Brain microvascular endothelial cell (primary cell): ENCODE data around the gene CD81.

Source experiments
- DNase-seq: peaks from one replicate; pipeline ENCODE4 v3.0.0-alpha.2; 2020
- H3K27ac ChIP-seq: fragments of 250-450 bp; sonication (Bioruptor Pico); 2 replicates; pipeline ENCODE4 v1.5.1; 2020; ENCODE audit warnings: mild to moderate bottlenecking, moderate library complexity
- H3K27me3 ChIP-seq: fragments of 250-450 bp; sonication (Bioruptor Pico); replicated peaks from 2 replicates; pipeline ENCODE4 v1.5.1; 2020; ENCODE audit warnings: mild to moderate bottlenecking
- H3K36me3 ChIP-seq: fragments of 250-450 bp; sonication (Bioruptor Pico); replicated peaks from 2 replicates; pipeline ENCODE4 v1.5.1; 2020; ENCODE audit warnings: mild to moderate bottlenecking
- H3K4me3 ChIP-seq: 2 replicates; pipeline ENCODE4 v1.5.1; 2011; ENCODE audit warnings: low read depth, mild to moderate bottlenecking, control low read depth, low read length, moderate library complexity
- CTCF ChIP-seq: IDR thresholded peaks from 2 replicates; pipeline ENCODE4 v1.5.1; 2011; ENCODE audit warnings: low read depth, mild to moderate bottlenecking, moderate library complexity, low read length, control low read depth, inconsistent platforms; ENCODE audit errors: missing control alignments
- in situ Hi-C: cut with HindIII; loops from 2 replicates; pipeline ENCODE4 v1.10.0; 2017; ENCODE audit warnings: low sequenced_read_pairs, low pct_ligation_motif_present

Gene CD81

DNA sequence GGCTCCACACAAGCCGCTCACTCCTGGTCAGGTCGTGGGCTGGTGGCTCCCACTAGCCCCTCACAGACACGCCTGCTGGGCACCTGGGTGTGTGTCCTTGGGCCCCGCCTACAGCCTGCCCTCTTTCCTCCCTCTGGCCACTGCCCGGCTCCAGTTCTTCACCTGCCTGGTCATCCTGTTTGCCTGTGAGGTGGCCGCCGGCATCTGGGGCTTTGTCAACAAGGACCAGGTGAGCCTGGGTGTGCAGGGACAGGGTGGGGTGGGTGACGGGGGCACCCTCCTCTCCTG lies 17.7 kb downstream of the CD81 start:
- Histone ChIP-seq H3K36me3 (peaks cover 56% of the 10 kb centered on the region), H3K4me3 (no peak overlapping the region), H3K27ac (no peak overlapping the region), H3K27me3 (no peaks in the 10 kb centered on the region)
- TF ChIP-seq CTCF, result no peak
- no peak for DNase-seq
- in situ Hi-C loops, result no loop called here

- no peak for DNase-seq
- in situ Hi-C loops, result no loop called here
- Histone ChIP-seq H3K36me3 (peaks cover 51% of the 10 kb centered on the region), H3K27ac (no peak overlapping the region), H3K27me3 (no peaks in the 10 kb centered on the region), H3K4me3 (no peak overlapping the region)
- TF ChIP-seq CTCF, result no peak
Observed at GRCh38 chr11:2395211-2395730, 18.2 kb downstream of the CD81 start.

DNA sequence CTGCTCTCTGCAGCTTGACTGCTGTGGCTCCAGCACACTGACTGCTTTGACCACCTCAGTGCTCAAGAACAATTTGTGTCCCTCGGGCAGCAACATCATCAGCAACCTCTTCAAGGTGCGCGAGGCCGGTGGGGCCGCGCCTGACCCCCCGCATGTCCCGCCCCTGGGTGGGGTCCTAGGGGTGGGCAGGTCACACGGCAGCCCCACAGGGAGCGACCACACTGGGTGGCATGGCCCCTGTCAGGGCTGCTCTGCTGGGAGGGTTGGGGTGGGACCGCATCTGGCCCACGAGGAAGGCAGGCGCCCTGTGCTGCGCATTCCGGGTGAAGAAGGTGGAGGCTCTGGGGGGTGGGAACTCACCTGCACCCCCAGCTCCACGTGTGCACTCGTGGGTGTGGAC lies 18.7 kb downstream of the CD81 start:
- Histone ChIP-seq H3K27ac (no peak overlapping the region), H3K4me3 (no peak overlapping the region), H3K36me3 (peaks cover 51% of the 10 kb centered on the region), H3K27me3 (no peaks in the 10 kb centered on the region)
- TF ChIP-seq CTCF, result no peak
- no peak for DNase-seq
- in situ Hi-C loops, result no loop called here

DNA sequence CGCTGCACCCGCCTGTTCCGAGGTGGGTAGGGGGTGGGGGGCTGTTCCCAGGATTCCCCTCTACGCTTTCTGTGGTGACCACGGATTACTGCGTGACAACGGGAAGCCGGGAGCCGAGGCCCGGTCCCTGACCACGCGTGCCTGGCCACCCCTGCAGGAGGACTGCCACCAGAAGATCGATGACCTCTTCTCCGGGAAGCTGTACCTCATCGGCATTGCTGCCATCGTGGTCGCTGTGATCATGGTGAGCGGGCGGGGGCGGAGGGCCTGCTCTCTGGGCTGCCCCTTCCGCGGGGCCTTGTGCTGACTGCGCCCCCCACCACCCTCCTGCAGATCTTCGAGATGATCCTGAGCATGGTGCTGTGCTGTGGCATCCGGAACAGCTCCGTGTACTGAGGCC lies 19.4 kb downstream of the CD81 start:
- H3K36me3 ChIP-seq, result peaks cover 49% of the 10 kb centered on the region

DNA sequence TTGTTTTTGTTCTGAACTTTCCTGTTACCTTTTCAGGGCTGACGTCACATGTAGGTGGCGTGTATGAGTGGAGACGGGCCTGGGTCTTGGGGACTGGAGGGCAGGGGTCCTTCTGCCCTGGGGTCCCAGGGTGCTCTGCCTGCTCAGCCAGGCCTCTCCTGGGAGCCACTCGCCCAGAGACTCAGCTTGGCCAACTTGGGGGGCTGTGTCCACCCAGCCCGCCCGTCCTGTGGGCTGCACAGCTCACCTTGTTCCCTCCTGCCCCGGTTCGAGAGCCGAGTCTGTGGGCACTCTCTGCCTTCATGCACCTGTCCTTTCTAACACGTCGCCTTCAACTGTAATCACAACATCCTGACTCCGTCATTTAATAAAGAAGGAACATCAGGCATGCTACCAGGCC lies 19.9 kb downstream of the CD81 start:
- Histone ChIP-seq H3K27ac (no peak overlapping the region), H3K4me3 (no peak overlapping the region), H3K36me3 (peaks cover 45% of the 10 kb centered on the region), H3K27me3 (no peaks in the 10 kb centered on the region)
- TF ChIP-seq CTCF, result no peak
- in situ Hi-C loops, result no loop called here
- DNase-seq, result no peak

More for the DNA sequence above, 19.4 kb downstream of the CD81 start:
- no peak for TF ChIP-seq CTCF
- in situ Hi-C loops, result no loop called here
- H3K27me3 ChIP-seq, result no peaks in the 10 kb centered on the region
- H3K4me3 ChIP-seq, result no peak overlapping the region
- no peak overlapping the region for H3K27ac ChIP-seq
- no peak for DNase-seq

- Histone ChIP-seq H3K36me3 (peaks cover 50% of the 10 kb centered on the region), H3K27me3 (no peaks in the 10 kb centered on the region), H3K4me3 (no peak overlapping the region), H3K27ac (peak overlapping the region; percentile 91)
- in situ Hi-C loops, result no loop called here
- no peak for DNase-seq
- no peak for TF ChIP-seq CTCF
Observed at GRCh38 chr11:2398664-2399355, 21.7 kb downstream of the CD81 start.
